IPS DF 6.9 (cell line): ENCODE data around the gene ZMYND8.
"Not testable (repeated sequence)": the region's sequence is repeated elsewhere in the genome, so short reads cannot be mapped to it uniquely, and the experiment has no call there.

Experiments
- DNase-seq: peaks from one replicate; pipeline ENCODE4 v3.0.0-alpha.2; 2013; ENCODE audit warnings: low read depth, low spot score
- H3K27ac ChIP-seq: one replicate; pipeline ENCODE4 v1.5.1; 2013; ENCODE audit warnings: low read length, control low read depth
- H3K27me3 ChIP-seq: 2 replicates; pipeline ENCODE4 v1.6.1; 2013; ENCODE audit warnings: mild to moderate bottlenecking, low read length; ENCODE audit not compliant: control insufficient read depth, insufficient read depth
- H3K36me3 ChIP-seq: 2 replicates; pipeline ENCODE4 v1.6.1; 2013; ENCODE audit warnings: low read length; ENCODE audit not compliant: control insufficient read depth, insufficient read depth
- H3K4me1 ChIP-seq: 2 replicates; pipeline ENCODE4 v1.6.1; 2013; ENCODE audit warnings: low read length; ENCODE audit not compliant: control insufficient read depth, insufficient read depth
- H3K4me3 ChIP-seq: 2 replicates; pipeline ENCODE4 v1.5.1; 2013; ENCODE audit warnings: mild to moderate bottlenecking, low read length
- H3K9me3 ChIP-seq: 2 replicates; pipeline ENCODE4 v1.6.1; 2013; ENCODE audit warnings: low read length, inconsistent platforms; ENCODE audit not compliant: control insufficient read depth, insufficient read depth
- WGBS: extraction: QIAGEN DNeasy Blood & Tissue Kit; methylation state at CpG from one replicate; pipeline ENCODE4 v1.1.7; 2013; ENCODE audit warnings: mixed read lengths, missing lambda C conversion rate; ENCODE audit not compliant: insufficient read length, insufficient coverage; 5-methylcytosine and 5-hydroxymethylcytosine counted together

ZMYND8 gene

DNA sequence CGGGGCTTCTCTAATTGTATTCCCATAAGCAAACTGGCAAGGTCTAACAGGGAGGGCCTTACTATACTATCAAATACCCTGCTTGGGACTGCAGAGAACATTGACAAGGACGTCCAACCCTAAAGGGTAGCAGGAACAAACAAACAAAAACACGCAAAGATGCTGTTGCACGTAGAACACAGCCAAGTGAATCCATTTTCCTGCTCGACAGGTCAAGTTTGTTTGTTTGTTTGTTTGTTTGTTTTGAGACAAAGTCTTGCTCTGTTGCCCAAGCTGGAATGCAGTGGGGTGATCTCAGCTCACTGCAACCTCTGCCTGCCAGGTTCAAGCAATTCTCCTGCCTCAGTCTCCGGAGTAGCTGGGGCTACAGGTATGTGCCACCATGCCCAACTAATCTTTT, 91.3 kb downstream of the ZMYND8 start:
- Histone ChIP-seq H3K27ac (no peak overlapping the region), H3K27me3 (no peaks in the 10 kb centered on the region), H3K9me3 (no peaks in the 10 kb centered on the region), H3K36me3 (peaks cover 22% of the 10 kb centered on the region), H3K4me3 (no peak overlapping the region), H3K4me1 (no peaks in the 10 kb centered on the region)
- WGBS, result no CpG with 5 or more reads among the region's 6 CpGs
- no peak for DNase-seq

DNA sequence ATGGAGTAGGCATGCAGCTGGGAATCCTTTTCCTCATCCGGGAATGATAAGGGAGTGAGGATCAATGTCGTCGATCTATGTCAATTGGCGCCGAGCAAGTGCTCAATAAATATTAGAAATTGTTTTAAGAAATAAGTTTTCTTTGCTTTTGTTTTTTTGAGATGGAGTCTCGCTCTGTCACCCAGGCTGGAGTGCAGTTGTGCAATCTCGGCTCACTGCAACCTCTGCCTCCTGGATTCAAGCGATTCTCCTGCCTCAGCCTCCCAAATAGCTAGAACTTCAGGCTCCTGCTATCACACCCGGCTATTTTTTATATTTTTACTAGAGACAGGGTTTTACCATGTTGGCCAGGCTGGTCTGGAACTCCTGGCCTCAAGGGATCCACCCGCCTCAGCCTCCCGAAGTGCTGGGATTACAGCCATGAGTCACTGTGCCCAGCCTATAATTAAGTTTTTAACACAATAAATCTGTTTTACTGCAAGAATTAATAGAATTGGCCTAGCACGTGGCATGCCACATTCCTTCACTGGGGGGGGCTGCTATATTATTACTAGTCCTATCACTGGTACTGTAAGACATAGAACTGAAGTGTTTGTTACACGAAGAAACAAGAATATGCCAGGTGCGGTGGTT, 92.2 kb downstream of the ZMYND8 start:
- not testable (repeated sequence) for H3K4me3 ChIP-seq, DNase-seq, H3K27me3 ChIP-seq, H3K9me3 ChIP-seq, H3K4me1 ChIP-seq, H3K27ac ChIP-seq
- H3K36me3 ChIP-seq, result peaks cover 22% of the 10 kb centered on the region
- WGBS, result no CpG with 5 or more reads among the region's 14 CpGs

- Histone ChIP-seq H3K4me1 (no peaks in the 10 kb centered on the region), H3K27me3 (no peaks in the 10 kb centered on the region), H3K27ac (no peak overlapping the region), H3K9me3 (no peaks in the 10 kb centered on the region), H3K4me3 (no peak overlapping the region), H3K36me3 (peaks cover 27% of the 10 kb centered on the region)
- no CpG with 5 or more reads among the region's 5 CpGs for WGBS
- DNase-seq, result no peak
Measured at GRCh38 chr20:47263465-47264084, 92.9 kb downstream of the ZMYND8 start.

- no peak overlapping the region for H3K27ac ChIP-seq
- no CpG with 5 or more reads among the region's 3 CpGs for WGBS
- no peak for DNase-seq
- no peak overlapping the region for H3K4me3 ChIP-seq
- no peaks in the 10 kb centered on the region for H3K4me1 ChIP-seq
- peaks cover 28% of the 10 kb centered on the region for H3K36me3 ChIP-seq
- H3K9me3 ChIP-seq, result no peaks in the 10 kb centered on the region
- no peaks in the 10 kb centered on the region for H3K27me3 ChIP-seq
Measured at GRCh38 chr20:47263080-47263464, 93.4 kb downstream of the ZMYND8 start.

- Histone ChIP-seq H3K9me3 (no peaks in the 10 kb centered on the region), H3K27me3 (no peaks in the 10 kb centered on the region), H3K27ac (no peak overlapping the region), H3K4me3 (no peak overlapping the region), H3K4me1 (no peaks in the 10 kb centered on the region), H3K36me3 (peaks cover 29% of the 10 kb centered on the region)
- WGBS, result 100% methylated on average over 3 of the region's 15 CpGs
- DNase-seq, result no peak
Measured at GRCh38 chr20:47262365-47263013, 94.0 kb downstream of the ZMYND8 start.

- no peak overlapping the region for H3K27ac ChIP-seq
- no CpG with 5 or more reads among the region's 8 CpGs for WGBS
Measured at GRCh38 chr20:47262008-47262364, 94.5 kb downstream of the ZMYND8 start.

DNA sequence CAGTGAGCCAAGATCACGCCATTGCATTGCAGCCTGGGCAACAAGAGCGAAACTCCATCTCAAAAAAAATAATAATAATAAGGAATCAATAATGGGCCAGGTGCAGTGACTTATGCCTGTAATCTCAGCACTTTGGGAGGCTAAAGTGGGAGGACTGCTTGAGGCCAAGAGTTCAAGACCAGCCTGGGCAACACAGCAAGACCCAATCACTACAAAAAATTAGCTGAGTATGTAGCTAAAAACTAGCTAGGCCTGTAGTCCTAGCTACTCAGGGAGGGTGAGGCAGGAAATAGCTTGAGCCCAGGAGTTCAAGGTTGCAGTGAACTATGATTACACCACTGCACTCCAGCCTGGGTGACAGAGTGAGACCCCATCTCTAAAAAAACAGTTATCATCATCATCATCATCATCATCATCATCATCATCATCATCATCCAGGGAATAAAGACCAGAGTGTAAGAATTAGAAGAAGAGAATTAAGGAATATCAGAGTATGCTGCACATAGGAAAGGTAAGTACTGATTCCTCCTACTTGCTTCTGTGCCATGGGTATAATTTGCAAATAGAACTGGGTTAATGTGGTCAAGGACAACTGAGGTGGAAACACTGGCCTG, 95.2 kb downstream of the ZMYND8 start:
- H3K27me3 ChIP-seq, H3K9me3 ChIP-seq, H3K4me3 ChIP-seq, H3K27ac ChIP-seq, DNase-seq, H3K4me1 ChIP-seq: not testable (repeated sequence)
- WGBS, result no CpG with 5 or more reads among the region's 2 CpGs
- peaks cover 29% of the 10 kb centered on the region for H3K36me3 ChIP-seq

More at GRCh38 chr20:47262008-47262364, 94.5 kb downstream of the ZMYND8 start:
- no peaks in the 10 kb centered on the region for H3K4me1 ChIP-seq
- peaks cover 29% of the 10 kb centered on the region for H3K36me3 ChIP-seq
- H3K9me3 ChIP-seq, result no peaks in the 10 kb centered on the region
- no peaks in the 10 kb centered on the region for H3K27me3 ChIP-seq
- DNase-seq, result no peak
- H3K4me3 ChIP-seq, result no peak overlapping the region

GRCh38 chr20:47260540-47261126, 95.9 kb downstream of the ZMYND8 start:
- H3K4me3 ChIP-seq, H3K9me3 ChIP-seq, H3K27me3 ChIP-seq, DNase-seq, H3K27ac ChIP-seq, H3K4me1 ChIP-seq: not testable (repeated sequence)
- peaks cover 26% of the 10 kb centered on the region for H3K36me3 ChIP-seq
- no CpG with 5 or more reads among the region's 8 CpGs for WGBS

DNA sequence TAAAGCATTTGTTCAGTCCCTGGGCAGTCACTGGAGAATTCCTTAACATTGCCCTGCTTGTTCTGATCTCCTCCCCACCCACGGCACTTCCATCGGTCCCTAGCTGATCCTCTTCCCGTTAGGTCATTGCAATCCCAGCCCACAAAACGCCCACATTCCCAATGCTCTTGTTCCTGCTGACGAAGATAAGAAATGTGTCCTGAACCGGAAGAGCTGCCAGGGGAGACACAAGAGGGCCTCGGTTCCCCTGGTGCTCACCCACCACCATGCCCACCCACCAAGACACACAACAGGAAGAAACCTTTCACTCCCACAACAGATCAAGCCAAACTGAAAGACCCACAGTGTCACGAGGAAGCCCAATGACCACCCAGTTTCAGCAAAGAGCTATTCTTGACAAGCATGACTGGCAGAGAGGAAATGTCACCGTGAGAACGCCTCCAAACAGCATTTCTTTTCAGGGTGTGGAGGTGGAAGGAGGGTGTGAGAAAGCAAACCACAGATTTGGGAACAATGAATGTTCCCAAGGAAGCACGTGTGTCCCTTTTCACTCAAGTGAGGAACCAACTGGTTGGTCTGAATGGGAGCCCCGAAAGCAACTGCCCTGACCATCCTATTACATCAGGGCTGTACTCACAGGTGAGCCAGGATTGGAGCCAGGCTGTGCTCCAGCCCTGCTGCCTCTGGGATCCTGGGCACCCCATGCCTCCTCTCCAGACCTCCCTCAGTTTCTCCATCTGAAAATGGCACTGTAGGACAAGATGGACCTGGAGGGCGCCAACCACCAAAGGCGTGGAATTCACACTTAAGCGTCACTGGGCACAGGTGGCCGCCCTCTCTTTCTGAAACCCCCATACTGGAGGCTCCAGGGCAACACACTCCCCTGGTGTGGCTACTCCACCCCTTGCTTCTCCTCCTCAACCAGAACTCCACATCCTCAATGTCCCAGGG, 97.5 kb downstream of the ZMYND8 start:
- no peak for DNase-seq
- H3K27ac ChIP-seq, result no peak overlapping the region
- H3K27me3 ChIP-seq, result no peaks in the 10 kb centered on the region
- H3K9me3 ChIP-seq, result no peaks in the 10 kb centered on the region
- peaks cover 28% of the 10 kb centered on the region for H3K36me3 ChIP-seq
- WGBS, result no CpG with 5 or more reads among the region's 16 CpGs
- no peaks in the 10 kb centered on the region for H3K4me1 ChIP-seq
- no peak overlapping the region for H3K4me3 ChIP-seq

DNA sequence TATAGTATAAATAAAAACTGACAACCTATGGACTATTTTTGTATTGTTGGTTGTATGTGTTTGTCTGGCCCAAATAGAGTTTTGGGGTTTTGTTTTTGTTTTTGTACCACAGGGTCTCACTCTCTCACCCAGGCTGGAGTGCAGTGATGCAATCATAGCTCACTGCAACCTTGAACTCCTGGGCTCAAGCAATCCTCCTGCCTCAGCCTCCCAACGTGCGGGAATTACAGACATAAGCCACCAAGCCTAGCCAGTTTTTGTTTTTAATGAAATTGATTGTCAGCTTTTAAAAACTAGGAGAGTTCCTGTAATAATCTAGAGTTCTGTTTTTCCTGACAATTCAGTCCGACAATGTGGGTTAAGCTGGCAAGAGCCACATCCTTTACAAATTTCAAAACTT, 98.7 kb downstream of the ZMYND8 start:
- no peaks in the 10 kb centered on the region for H3K27me3 ChIP-seq
- no peaks in the 10 kb centered on the region for H3K4me1 ChIP-seq
- peaks cover 30% of the 10 kb centered on the region for H3K36me3 ChIP-seq
- DNase-seq, result no peak
- no peak overlapping the region for H3K27ac ChIP-seq
- H3K4me3 ChIP-seq, result no peak overlapping the region
- no peaks in the 10 kb centered on the region for H3K9me3 ChIP-seq
- WGBS, result no CpG with 5 or more reads among the region's 3 CpGs
